GM19328 (cell line): ENCODE data around the gene C18orf32.
"Not testable (repeated sequence)": the region's sequence is repeated elsewhere in the genome, so short reads cannot be mapped to it uniquely, and the experiment has no call there.

Experiments
- ATAC-seq: cut with Tn5 transposase; IDR thresholded peaks from one replicate; pipeline ENCODE4 v1.9.1; 2021; ENCODE audit warnings: mild to moderate bottlenecking, moderate library complexity; ENCODE audit not compliant: unreplicated experiment

Gene C18orf32

DNA sequence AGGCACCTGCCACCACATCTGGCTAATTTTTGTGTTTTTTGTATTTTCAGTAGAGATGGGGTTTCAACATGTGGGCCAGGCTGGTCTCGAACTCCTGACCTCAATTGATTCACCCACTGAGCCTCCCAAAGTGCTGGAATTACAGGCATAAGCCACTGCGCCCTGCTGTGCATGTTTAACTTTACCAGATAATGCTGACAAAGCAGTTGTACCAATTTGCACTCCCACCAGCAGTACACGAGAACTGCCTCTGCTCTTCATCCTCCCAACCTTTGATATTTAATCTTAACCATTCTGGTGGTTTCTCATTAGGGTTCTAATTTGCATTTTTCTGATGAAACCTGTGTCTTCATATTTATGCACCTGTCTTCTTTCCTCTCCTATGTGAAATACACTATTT, 14.6 kb downstream of the C18orf32 start:
- no peak for ATAC-seq

DNA sequence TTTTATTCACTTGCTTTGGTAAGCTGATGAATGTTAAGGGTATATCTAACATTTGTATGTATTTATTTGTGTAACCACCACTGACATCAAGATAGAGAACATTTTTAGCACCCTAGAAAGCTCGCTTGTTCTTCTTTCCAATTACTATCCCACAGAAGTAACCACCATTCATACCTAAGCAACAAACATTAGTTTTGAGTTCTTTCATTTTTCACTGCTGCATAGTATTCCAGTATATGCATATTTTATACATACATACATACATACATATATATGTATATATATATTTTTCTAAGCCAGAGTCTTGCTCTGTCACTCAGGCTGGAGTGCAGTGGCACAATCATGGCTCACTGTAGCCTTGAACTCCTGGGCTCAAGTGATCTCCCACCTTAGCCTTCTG, 15.5 kb downstream of the C18orf32 start:
- no peak for ATAC-seq

DNA sequence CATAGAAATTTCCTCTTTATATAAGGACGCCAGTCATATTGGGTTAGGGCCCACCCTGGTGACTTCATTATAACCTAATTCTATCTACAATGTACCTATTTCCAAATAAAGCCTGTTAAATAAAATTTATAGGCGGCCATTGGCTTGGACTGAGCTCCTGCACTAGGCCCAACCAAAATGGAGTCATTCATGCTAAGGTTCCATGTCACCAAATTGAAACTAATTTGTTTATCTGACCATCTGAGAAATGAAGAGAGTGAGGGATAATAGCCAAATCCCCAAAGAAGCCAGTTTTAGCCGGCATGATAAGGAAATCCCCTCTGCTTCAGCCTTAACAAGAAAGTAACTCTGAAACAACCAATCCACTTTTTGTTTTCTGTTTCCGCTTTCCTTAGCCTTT, 19.4 kb downstream of the C18orf32 start:
- no peak for ATAC-seq

DNA sequence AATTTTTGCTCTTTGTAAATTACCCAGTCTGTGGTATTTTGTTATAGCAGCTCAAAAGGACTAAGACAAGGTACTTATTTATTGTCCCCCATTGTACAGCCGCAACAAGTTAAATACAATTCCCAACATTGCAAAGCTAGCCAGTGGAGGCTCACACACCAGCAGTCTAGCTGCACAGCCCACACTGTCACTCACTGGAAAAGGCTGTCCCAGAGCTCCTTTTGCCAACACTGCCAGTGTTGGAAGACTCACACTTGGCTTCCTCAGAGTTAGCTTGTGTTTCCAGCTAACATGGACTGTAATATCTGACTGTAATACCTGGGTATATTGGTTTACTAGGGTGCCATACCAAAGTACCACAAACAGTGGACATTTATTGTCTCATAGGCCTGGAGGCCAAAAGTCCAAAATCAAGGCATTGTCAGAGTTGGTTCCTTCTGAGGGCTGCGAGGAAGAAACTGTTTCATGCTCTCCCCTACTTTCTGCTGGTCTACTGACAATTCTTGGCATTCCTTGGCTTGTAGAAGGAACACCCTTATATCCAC, 19.9 kb downstream of the C18orf32 start:
- no peak for ATAC-seq

DNA sequence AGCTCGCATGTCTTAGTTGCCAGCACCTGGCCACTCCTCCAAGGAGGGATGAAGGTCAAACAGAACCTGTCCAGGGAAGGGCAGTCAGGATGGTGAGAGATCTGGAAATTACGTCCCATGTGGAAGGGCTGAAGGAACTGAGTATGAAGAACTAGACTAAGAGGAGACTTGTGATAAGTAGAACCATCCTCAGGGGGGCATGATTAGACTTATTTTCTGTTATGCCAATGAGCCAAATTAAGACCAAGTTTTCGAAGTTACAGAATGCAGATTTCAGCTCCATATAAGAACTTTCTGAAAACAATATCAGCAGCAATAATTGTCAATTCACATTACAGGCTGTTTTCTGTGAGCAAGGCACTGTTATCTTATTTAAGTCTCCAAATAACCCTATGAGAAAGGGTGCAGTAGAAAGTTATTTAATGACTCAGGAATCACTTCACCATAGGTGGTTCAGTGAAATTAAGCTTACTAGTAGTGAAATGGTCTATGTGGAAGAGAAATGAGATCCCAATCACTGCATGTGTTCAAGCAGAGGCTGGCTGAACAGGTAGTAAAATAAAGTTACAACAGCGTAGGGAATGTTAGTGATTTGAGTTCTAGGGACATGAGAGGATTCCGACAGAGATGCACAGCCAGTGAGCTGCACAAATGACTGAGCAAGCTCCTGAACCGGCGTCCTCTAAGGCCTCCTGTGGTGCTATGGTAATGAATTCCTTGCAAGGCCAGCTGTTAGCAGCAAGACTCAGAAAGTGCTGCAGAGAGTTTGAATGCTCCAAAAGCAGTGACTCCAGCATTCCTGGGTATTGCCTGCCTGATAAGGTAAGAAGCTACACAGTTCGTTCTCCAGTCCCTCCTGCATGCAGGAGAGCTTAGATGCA, 22.1 kb downstream of the C18orf32 start:
- no peak for ATAC-seq

DNA sequence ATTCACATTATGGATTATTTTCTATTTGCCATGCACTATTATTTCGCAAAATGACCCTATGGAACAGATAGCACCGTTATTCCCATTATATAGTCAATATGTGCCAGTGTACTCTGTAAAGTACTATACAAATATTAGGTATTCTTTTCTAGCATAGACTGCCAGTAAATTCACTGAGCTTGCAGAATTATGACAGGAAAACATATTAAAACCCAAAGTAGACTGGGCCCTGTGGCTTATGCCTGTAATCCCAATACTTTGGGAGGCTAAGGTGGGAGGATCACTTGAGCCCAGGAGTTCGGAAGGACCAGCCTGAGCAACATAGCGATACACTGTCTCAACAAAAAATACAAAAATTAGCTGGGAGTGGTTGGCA, 25.4 kb downstream of the C18orf32 start:
- ATAC-seq: no peak

DNA sequence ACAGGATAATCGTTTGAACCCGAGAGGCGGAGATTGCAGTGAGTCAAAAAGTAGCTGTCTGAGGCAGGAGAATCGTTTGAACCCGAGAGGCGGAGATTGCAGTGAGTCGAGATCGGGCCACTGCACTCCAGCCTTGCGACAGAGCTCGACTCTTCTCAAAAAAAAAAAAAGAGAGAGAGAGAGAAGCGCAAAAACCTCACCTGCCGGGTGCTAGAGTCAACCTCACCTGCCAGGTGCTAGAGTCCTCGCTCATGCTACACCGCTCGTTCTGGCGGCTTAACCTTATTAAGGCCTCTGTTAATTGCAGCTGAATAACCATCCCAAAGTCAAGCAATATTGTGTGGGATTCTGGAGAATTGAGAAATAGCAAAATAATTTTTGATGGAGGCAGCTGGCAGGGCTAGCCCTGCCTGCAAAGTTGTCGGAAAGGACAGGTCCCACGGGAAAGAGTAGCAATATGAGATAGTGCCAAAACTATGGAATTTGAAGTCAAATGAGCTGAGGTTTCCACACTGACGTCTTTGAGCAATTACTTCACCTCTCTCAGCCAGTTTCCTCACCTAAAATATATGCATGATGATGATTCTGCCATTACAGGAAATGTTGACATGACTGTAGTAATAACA, 25.9 kb downstream of the C18orf32 start:
- no peak for ATAC-seq

DNA sequence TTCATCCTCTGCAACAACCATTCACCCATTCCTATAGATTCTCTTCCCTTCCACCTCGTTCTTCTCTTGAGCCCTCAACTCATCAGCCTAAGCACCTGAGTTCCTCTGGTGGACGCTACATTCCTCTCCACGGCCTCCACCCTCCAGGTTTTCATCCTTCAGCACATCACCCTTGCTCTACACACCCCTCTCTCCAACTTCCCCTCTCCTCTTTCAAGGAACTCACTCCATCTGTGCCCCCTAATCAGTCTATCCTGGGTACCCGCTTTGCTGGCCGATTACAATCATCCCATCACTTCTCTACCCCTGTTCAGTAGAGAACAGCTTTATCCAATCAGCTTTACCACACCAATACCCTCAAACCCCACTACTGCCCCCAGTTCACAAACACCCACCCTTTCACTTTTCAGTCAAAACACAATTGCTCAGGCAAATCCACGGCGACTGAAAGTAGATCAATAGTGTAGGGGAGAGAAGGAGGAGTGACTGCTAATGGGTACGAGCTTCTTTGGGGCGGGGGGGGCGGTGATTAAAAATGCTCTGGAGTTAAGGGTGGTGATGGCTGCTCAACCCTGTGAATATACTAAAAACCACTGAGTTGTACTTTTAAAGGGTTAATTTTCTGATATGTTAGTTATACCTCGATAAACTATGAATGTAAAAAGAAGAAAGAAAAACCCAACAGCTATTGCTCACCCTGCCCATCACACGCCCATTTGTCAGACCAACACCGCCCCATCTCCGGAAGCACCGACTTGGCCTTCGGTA, 27.4 kb downstream of the C18orf32 start:
- no peak for ATAC-seq

DNA sequence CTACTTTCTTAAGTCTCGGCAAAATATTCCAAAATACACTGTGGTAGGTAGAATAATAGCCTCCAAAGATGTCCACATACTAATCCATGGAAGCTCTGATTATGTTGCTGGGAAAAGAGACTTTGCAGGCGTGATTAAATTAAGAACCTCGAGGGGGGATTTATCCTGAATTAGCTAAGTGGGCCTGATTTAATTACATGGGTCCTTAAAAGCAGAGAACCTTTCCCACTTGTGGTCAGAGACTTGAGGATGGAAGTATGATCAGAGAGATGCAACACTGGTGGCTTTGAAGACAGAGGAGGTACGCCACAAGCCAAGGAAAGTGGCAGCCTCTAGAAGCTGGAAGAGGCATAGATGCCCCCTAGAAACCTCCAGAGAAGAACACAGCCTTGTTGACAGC, 29.4 kb downstream of the C18orf32 start:
- no peak for ATAC-seq

DNA sequence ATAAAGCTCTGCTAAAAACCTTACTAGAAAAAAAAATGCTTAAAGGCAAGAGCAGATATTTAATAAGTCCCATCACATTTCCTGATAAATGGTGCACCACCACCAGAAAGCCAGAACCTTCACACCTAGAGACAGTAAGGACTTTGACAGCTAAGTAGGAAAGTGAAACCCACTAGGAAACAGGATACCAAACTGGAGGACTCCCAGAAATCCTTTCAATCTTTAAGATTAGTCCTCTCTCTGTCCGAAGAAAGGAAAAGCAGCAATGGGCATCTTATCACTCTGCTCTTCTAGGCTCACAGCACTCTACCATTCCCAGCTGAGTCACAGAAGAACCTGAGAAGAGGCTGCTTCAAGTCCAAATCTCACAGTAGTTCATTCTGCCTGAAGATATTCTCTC, 30.2 kb downstream of the C18orf32 start:
- ATAC-seq: no peak

DNA sequence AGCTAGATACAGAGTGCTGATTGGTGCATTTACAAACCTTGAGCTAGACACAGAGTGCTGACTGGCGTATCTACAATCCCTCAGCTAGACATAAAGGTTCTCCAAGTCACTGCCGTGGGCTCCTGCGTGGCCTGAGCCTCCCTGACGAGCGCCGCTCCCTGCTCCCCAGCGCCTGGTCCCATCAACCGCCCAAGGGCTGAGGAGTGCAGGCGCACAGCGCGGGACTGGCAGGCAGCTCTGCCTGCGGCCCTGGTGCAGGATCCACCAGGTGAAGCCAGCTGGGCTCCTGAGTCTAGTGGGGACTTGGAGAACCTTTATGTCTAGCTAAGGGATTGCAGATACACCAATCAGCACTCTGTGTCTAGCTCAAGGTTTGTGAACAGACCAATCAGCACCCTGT, 34.5 kb downstream of the C18orf32 start:
- not testable (repeated sequence) for ATAC-seq

DNA sequence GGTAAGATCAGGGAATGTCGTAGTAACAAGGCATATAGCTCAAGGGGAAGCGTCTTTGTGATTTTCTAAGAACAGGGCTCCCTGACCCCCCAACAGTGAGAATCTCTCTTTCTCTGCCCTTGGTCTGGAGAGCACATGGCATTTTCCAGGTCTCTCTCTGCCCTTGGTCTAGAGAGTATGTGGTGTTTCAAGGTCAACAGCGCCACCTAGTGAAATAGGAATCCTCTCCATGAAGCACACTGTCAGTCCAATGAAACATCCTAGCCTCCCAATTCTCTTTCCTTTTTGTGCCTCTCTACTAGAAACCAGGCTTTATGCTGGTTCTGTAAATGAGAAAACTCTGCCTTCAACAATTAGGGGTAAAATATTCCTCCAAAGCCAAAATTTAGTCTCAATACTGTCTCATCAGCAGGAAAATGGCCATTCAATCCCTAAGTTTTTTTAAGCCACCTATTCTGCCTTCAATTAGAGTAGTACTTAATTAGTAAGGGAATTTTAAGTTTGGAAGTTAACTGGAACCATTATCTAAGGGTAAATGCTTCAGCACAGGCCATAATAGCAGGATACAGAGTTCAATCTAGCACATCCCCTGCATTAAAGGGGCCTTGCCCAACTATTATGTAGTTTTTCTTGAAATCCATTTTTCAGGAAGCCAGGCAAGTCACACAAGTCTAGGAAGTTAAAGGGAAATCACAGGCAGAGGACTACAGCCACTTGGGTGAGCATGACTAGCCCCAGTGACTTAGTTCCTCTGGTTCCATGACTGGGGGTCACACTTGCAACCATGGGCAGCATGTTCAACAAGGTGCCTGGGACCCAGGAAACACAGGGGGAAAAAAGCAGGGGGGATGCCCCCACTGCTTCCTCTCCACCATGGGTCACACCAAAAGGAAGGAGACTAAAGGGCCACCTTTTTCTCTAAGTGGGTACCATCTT, 39.0 kb downstream of the C18orf32 start:
- no peak for ATAC-seq

DNA sequence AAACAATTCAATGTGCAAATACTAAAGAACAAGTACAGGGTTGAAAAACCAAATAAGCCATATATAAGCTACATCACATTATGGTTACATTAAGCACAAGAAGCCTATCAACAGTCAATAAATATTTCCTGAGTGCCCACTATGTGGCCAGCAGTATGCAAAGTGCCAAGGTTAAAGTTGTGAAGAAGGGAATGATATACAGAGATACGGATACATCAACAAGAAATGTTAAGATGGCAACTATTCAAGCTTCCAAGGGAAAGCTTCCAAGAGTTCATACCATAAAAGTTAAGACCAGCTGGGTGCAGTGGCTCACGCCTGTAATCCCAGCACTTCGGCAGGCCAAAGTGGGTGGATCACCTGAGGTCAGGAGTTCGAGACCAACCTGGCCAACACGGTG, 40.6 kb downstream of the C18orf32 start:
- ATAC-seq: no peak

DNA sequence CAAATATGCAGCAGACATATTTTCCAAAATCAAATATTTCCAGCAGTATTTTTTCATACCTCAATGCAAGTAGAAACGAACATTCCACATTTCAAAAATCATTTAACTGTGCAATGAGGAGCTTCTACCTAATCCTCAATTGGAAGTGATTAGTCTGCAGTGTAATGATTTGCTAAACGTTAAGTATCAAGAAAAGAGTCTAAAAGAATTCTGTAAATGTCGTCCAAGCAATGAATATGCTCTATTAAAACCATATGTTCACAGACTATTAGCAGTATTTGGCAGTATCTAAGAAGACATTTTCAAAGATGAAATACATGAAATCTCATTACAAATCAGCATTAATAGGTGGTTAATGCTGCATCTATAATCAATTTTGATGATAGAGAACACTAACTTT, 42.5 kb downstream of the C18orf32 start:
- no peak for ATAC-seq

DNA sequence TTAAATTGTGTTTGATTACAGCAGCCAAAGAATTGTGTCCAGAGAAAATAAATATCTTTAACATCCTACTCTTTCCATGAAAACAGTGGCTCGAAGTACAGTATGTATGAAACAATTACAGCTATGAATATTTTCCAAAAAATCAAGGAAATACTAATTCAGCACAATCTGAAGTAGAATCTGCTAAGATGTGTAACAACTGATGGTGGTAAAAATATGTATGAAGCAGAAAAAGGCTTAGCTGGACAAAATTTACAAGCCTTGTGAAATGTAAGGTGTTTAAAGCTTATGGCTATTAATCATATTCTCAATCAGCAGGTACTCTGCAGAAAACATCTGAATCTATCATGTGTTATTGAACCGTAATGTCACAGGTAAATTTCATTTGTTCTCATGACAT, 43.2 kb downstream of the C18orf32 start:
- no peak for ATAC-seq

DNA sequence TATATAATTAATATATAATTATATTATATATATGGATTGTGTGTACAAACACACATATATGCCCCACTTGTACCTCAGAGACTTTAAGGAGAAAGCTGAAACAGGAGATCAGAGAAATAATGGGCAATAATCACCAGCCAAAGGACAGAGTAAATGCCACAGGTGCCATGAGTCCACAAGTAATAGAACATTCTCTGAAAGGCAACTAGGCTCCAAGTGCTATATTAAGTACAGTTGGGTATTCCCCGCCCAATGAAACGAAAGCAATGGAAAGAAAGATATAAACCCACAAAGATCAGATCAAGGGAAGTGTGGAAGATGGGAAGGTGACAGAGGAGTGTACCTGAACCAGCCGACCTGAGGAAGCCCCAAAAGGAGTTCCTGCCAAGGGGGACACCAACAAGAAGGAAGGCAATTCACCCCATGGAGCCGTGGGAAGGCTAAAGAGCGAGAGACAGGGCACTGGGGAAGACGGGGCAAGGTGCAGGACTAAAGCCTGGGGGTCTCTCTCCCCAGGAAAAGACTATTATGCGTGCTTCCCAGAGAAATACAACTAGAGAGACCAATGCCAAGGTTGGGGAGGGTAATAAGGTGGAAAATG, 45.6 kb downstream of the C18orf32 start:
- no peak for ATAC-seq

DNA sequence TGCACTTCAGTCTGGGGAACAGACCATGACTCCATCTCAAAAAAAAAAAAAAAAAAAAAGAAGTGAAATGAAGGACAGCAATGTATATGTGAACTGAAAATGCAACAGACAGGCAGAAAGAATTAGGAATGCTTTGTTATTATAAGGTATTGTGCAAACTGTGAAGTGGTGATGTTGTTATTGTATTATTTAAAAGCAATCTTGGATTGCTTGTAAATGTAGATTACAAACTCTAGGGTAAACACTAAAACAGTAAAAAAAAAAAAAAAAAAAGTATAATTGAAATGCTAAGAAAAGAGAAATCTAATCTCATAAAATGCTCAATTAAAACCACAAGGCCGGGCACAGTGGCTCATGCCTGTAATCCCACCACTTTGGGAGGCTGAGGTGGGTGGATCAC, 51.9 kb downstream of the C18orf32 start:
- ATAC-seq: no peak

DNA sequence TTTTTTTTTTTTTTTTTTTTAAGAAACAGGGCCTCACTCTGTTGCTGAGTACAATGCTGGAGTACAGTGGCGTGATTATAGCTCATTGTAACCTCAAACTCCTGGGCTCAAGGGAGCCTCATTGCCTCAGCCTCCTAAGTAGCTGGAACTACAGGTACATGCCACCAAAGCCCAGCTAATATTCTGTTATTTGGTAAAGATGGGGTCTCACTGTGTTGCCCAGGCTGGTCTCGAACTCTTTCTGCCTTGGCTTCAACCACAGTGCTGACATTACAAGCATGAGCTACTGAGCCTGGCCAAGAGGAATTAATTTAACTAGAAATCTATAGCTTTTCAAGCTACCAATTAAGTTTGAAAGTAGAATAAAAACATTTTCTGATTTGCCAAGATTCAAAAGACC, 54.4 kb downstream of the C18orf32 start:
- ATAC-seq: no peak

DNA sequence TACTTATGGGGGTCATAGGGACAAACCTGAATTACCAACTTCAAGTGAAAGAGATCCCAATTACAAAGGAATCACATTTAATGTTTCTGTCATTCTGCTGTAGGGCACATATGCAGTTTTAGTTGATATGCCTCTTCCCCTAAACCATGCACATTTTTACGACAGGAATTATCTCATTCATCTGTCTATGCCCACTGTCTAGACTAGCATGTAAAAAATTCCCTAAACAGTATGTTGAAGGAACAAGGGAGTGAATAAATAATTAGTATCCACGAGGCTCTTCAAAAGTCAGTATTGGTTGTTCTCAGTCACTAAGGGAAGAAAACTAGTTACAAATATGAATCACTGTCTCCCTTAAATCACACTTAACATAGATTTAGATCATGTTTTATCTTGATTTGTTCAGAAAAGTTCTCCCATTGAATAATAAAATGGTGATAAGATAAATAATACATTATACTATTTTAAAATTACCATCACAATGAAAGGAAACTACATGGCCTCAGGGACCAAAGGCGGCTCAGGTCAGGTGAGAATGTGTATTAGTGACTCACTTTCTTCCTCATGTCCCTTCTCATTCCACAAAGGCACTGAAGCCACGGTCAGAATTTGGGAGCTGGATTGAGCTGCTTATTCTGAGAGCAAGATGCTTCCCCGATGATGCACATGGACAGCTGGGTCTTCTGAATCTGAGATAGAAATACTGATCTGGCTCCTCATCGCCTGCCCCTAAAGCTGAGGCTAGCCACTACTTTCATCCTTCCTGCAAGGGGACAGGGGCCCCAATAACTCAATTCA, 55.7 kb downstream of the C18orf32 start:
- ATAC-seq: no peak
